ENCODE measurements around the gene PTCHD4.

GRCh38 chr6:48071833-48072232 is 39.2 kb downstream of the PTCHD4 start:
- no peak for TF ChIP-seq POLR2A (IDR thresholded peaks at IDR 0.05)
- TF ChIP-seq CTCF (IDR thresholded peaks at IDR 0.05), result no peak

All from uterus (tissue), 2 donors.